SH-SY5Y (cell line): ENCODE results near the gene SHB.

Experiments used
- GATA2 ChIP-seq: IDR thresholded peaks from 2 replicates; pipeline ENCODE4 v1.6.1; 2011; ENCODE audit warnings: mild to moderate bottlenecking, low read depth, low read length
- GATA3 ChIP-seq: IDR thresholded peaks from 2 replicates; pipeline ENCODE4 v1.6.1; 2011; ENCODE audit warnings: low read depth, mild to moderate bottlenecking, low read length, moderate library complexity

Gene SHB

GRCh38 chr9:38047301-38048251, 21.5 kb downstream of the SHB start:
- TF ChIP-seq GATA3 (no peak), GATA2 (no peak)

GRCh38 chr9:38046661-38047300, 22.2 kb downstream of the SHB start:
- TF ChIP-seq GATA2 (no peak), GATA3 (no peak)

DNA sequence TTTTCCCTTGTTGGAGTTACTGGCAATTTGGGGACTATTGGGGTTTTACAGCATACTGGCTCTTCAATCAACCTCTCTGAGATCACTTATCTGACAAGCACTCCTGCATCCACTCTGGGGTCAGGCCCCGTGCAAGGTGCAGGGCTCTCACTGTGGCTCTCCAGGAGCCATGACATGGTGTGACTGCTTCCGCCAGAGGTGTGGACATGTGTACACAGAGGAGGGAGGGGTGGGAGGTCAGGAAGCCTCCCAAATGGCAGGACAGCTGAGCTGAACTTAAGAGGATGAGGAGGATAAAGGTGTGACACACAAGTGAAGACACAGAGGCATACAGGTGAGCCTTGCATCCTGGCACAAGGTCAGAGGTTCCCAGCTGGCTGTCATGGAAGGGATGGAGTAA, 24.3 kb downstream of the SHB start:
- TF ChIP-seq GATA3 (no peak), GATA2 (no peak)

DNA sequence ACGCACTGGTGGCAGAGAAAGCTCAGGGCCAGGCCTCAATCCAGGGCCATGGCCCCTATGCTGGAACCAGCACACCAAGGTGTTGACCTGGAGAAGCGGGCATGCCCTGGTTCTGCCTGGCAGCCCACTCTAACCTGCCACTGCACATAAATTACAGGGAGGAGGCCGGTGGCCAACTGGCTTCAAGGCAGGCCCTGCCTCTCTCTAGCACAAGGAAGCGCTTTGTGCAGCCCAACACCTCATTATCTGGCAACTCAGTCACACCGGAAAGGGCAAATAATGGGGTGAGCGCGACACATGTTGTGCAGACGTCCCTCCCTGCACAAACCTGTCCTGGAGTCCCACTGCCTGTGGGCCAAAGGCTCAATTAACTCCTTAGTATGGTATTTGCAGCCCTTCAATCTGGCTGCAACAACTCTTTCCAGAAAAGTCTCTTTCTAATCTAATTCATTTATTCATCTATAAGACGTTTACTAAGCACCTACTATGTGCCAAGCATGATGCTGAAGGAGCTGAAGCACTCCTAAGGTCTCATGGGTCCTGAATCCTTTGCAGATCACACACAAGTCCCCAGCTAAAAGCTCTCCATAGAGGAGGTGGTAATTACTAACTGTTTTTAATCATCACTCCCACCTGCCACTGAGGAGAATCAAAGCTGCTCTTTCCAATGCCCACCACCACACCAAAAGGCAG, 24.9 kb downstream of the SHB start:
- no peak for TF ChIP-seq GATA3
- TF ChIP-seq GATA2 = no peak

DNA sequence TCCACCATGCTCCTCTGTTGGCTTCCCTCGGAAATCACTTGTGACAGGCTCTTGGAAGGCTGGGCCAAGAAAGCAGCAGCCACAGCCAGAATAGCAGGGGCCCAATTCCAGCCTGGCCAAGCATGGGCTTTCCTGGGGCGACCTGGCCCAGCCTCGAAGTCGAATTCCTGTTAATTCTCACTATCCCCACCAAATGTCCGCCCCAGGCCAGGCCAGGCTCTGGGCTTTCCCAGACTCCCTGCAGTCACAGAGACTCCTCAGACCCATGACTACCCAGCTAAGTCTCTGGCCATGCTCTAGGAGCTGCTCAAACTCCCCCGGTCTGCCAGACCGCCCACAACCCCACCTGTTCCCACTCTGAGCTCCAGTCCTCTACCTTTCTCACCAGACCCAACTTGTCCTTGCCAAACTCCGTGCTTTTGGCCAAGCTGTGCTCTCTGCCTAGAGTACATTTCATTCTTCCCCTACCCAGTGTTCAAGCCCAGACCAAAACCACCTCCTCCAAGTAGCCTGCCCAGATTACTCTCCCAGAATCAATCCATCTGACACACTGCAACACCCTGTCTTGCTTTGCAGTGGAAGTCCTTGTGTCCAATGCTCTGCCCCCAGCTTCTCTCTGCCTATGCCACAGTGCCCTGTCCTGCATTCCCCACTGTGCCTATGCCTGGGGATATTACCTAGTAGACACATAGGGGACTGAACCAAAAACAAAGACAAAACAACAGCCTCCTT, 26.2 kb downstream of the SHB start:
- TF ChIP-seq GATA2 = no peak
- no peak for TF ChIP-seq GATA3

DNA sequence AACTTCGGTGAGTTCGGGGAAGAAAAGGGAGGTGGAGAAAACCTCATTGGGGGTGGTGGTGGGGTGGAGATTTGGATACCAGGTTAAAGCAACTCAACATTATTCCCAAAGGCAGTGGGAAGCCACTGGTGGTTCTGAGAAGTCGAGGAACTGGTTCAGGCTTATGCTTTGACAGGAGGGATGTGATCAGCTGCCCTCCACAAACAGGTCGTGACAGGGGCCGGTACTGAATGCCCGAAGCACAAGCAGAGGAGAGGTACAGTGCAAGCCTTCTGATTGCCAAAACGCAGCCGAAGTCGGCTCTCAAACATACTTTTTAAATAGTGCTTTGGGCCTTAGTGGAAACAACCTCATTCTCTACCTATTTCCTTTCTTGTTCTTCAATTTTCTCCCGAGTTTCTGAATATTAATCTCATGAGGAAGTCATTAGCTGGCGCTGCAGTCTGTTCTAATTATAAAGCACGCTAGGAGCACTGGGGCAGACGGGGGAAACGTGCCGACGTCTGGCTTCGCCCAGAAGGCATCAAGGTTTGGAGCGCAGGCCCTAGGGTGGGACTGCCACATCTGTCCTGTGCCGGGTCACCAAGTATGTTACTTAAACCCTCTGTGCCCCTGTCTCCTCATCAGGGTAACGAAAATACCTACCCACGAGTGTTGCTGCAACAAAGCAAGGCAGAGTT, 27.3 kb downstream of the SHB start:
- no peak for TF ChIP-seq GATA2
- TF ChIP-seq GATA3 = no peak

DNA sequence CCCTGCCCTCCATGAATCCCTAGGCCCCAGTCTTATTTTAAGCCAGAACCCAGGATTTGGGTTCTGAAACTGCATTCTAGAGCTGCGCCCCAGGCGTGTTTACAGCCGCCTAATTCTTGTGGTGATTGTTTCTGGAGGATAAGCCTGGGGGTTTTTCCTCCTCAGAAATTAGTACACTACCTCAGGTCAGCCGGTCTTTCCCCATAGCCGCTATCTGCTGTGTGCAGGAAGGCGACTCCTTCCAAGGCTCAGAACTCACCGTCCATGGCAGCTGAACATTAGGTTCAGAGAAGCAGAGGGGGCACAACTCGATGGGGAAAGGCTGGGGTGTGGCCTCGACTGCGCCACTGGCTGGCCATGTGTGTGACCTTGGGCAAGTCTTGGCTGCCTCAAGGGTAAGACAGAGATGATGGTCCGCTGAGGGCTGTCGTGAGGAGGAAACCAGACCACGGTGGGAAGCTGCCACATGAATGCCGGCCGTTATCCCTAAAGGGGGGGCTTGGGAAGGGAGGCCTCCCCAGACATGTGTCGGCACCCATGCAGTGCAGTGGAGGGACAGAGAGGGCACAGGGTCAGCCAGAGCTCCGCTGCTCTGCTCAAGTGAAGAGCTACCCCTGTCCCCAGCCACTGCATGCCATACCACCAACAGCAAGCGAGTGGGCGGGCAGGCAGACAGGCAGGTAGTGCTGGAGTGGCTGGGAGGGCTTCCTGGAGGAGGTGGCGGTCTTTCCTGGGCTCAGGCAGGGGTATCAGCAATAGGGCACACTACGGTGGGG, 28.9 kb downstream of the SHB start:
- TF ChIP-seq GATA2 (no peak), GATA3 (no peak)

DNA sequence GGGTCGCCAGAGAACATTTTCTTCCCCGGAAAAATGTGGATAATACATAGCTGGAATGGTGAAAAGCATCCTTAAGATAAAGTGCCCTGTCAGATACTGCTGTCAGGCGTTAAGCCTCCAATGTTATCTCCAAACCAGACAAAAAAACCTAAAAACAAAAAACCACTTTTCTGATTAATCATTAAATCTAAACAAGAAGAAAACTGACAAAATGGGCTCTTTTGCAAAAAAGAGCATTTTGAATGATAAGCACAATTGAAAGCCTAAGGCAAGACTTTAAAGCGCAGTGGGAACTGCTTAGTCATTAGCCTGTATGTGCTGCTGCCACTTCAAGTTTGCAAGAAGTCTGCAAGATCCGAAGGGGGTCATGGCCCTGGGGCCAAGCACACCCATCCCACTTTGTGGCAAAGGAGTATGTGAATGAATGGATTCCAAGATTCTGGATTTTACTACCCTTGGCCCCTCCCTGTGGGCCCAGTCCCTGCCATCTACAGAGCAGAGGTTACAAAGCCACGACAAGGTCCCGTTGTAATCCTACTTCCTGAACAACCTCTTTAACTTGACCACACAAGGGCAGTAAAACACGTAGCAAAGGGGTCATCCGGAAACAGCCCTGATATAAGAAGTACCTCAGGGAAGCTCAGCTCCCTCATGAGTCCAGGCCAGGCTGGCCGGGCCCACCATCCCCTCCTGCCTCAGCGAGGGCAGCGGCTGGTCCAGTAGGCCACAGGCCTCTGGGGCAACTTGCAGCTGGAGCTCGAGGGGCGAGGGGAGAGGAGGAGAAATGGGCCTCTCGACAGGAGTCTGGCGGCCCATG, 29.7 kb downstream of the SHB start:
- TF ChIP-seq GATA3 = no peak
- TF ChIP-seq GATA2 = no peak

DNA sequence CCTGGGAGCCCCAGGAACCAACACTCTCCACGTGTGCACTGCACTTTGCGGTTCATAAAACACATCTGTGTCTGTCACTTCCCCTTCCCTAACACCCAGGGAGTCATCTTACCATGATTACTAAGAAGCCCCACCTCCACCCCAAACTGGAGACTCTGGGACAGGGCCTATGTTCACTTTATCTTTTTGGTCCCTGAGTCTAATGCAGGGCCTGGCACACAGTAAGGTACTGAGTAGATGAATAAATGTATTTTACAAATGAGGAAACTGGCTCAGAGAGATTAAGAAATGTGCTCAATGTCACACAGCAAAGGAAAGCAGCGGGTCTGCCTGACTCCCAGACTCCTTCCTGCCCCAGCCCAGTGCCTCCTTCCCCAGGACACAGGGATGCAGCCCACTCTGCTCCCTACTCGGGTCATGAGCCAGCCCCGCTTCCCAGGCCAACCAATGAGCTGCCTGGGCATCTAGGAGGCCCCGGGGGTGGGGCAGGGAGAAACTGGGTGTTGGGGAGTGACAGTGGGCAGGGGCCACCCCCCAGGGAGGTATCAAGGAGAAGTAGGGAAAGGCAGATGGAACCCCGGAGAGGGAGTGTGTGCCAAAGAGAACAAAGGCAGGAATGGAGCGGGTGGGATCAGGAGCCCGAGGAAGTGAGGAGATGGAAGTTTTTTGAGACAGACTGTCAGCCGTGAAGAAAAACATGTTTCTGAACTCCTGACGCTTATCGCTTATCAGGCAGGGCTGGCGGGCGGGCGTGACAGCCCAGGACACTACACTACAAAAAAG, 30.5 kb downstream of the SHB start:
- TF ChIP-seq GATA3 = no peak
- peak; percentile 80 for TF ChIP-seq GATA2

GRCh38 chr9:38037981-38038306, 31.1 kb downstream of the SHB start:
- TF ChIP-seq GATA3 (no peak), GATA2 (no peak)

DNA sequence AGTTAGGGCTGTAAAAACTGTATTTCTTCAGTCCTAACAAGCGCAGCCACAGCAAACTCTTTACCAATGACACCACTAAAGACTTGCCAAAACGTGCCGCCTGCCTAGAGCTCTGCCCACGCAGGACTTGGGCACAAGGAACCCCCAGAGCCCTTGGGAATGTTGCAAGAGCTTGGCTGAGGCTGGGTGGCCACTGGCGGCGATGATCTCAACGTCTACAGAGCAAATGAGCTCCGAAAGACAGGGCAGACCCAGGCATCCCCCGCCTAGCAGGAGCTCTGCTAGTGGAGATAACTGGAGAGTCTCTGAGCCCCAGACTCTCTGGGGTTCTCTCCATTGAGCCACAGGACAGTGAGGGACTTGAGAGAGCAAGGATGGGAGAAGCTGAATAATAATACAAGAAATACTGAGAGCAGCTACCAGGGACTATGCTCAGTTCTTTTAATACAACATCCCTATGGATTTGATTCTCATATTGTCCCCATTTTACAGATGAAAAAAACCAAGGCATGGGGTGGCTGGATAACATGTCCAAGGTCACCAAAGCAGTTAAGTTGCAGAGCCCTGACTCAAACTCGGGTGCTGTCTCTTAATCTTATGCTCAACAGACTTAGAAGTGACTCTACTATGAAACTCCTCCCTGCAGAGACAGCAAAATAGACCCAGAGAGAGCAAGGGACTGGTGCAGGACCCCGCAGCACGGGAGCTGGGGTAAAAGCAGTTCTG, 32.5 kb downstream of the SHB start:
- TF ChIP-seq GATA3 = no peak
